GM10266 (cell line): ENCODE measurements around the gene ITGB7.

Experiments
- DNase-seq: peaks from one replicate; pipeline ENCODE4 v3.0.0; 2012; ENCODE audit errors: extremely low spot score
- CTCF ChIP-seq: IDR thresholded peaks from 2 replicates; pipeline ENCODE4 v1.5.1; 2012; ENCODE audit warnings: mild to moderate bottlenecking, low read depth; ENCODE audit not compliant: control insufficient read depth, insufficient read depth; ENCODE audit errors: missing control alignments

The ITGB7 gene

GRCh38 chr12:53235164-53235563 is 28.1 kb upstream of the ITGB7 start:
- TF ChIP-seq CTCF: no peak
- no peak for DNase-seq

- DNase-seq: no peak
- TF ChIP-seq CTCF: no peak
Observed at GRCh38 chr12:53234271-53234914, 27.3 kb upstream of the ITGB7 start.

GRCh38 chr12:53233671-53234121 is 26.6 kb upstream of the ITGB7 start:
- no peak for DNase-seq
- TF ChIP-seq CTCF: no peak

GRCh38 chr12:53232646-53233461 is 25.8 kb upstream of the ITGB7 start:
- TF ChIP-seq CTCF: no peak
- no peak for DNase-seq

- peak; percentile 62 for DNase-seq
- TF ChIP-seq CTCF: no peak
Observed at GRCh38 chr12:53231921-53232645, 25.0 kb upstream of the ITGB7 start, which contains the start of gene RARG. RARG (minus strand) TSS chr12:53232209; CDS start chr12:53227545, 4,664 bp downstream.

GRCh38 chr12:53231671-53231920 is 24.5 kb upstream of the ITGB7 start:
- no peak for DNase-seq
- no peak for TF ChIP-seq CTCF
